Measurements from ENCODE around the gene USP22. TPM values are rescaled to one million over a fixed set of nuclear protein-coding genes. Genes with fewer than 3 reads are reported as not detected.

Gene USP22
- total and polyA plus RNA-seq, 10 of the 15 experiments (the other 5 are each of a cell fraction or from before 2014, with no cell fraction given), result 10.8 to 218 (median 98.8) TPM

GRCh38 chr17:20995164-20995872 lies 47.5 kb downstream of the USP22 start:
- ATAC-seq, result no peak
- Histone ChIP-seq H3K27me3 (replicated peaks in 1 of 2; ENCODE audit: control insufficient read depth in 2 of 2, insufficient read depth in 2 of 2, low read length in 1 of 2) (no peaks in the 10 kb centered on the region; a peak in 1 of 4 replicates), H3K79me2 (ENCODE audit: control insufficient read depth, insufficient read depth, low read length) (no peaks in the 10 kb centered on the region), H3K36me3 (ENCODE audit: control insufficient read depth in 2 of 2, insufficient read depth in 2 of 2, low read length in 1 of 2) (peaks cover 5% of the 10 kb centered on the region in 2 experiments; a peak in 3 of 4 replicates), H3K4me2 (ENCODE audit: control insufficient read depth, insufficient read depth) (no peak overlapping the region), H3K4me3 (no peak overlapping the region), H4K20me1 (ENCODE audit: control insufficient read depth, insufficient read depth) (no peaks in the 10 kb centered on the region), H3K9me3 (replicated peaks; ENCODE audit: control insufficient read depth, insufficient read depth, low read length) (no peaks in the 10 kb centered on the region), H3K9ac (ENCODE audit: control insufficient read depth, insufficient read depth, low read length) (no peak overlapping the region), H3K27ac (ENCODE audit: control insufficient read depth, insufficient read depth) (no peak overlapping the region), H3K4me1 (ENCODE audit: control insufficient read depth, insufficient read depth, low read length) (no peaks in the 10 kb centered on the region), H2AFZ (ENCODE audit: control insufficient read depth, low read depth, low read length) (no peak overlapping the region)
- no peak for FAIRE-seq
- RAD21 ChIA-PET (ENCODE audit: unreplicated experiment), result no interaction called here
- CTCF ChIA-PET, result interaction anchor here (1.4 kb wide), 1 partner anchor 50 kb away, joined by 3 read pairs; no protein-coding TSS in a partner anchor
- SMC1A ChIA-PET (ENCODE audit: uncharacterized antibody, unreplicated experiment), result no interaction called here
- TF ChIP-seq BMI1 (IDR thresholded peaks at IDR 0.05; ENCODE audit: borderline replicate concordance) (no peak), JUNB (IDR thresholded peaks at IDR 0.05) (no peak), SRF (IDR thresholded peaks at IDR 0.05; ENCODE audit: low read depth in 2 of 2, low read length in 2 of 2) (no peak), CTCF (IDR thresholded peaks at IDR 0.05 in 2 of 3, conservative IDR thresholded peaks at IDR 0.05 in 1 of 3; ENCODE audit: control insufficient read depth in 2 of 3, extremely low read depth in 1 of 3, insufficient read depth in 1 of 3, low read depth in 3 of 3, low read length in 3 of 3) (no peak), RUNX3 (IDR thresholded peaks at IDR 0.05; ENCODE audit: low read length) (no peak), FOXM1 (IDR thresholded peaks at IDR 0.05; ENCODE audit: low read depth, low read length) (no peak), NBN (IDR thresholded peaks at IDR 0.05) (no peak), PAX5 (IDR thresholded peaks at IDR 0.05; ENCODE audit: borderline replicate concordance, low read depth, low read length) (no peak), ZSCAN29 (IDR thresholded peaks at IDR 0.05) (no peak), EGR1 (IDR thresholded peaks at IDR 0.05; ENCODE audit: borderline replicate concordance in 1 of 2, low read depth in 2 of 2, low read length in 2 of 2) (no peak), ZNF622 (IDR thresholded peaks at IDR 0.05) (no peak), MEF2B (IDR thresholded peaks at IDR 0.05; ENCODE audit: partially characterized antibody, poor library complexity, severe bottlenecking) (no peak), RAD21 (IDR thresholded peaks at IDR 0.05; ENCODE audit: insufficient read depth, low read depth, low read length) (no peak)
- DNase-seq (ENCODE audit: low read depth, low spot score), result no peak
- intact Hi-C loops (cut with micrococcal nuclease; ENCODE audit: unreplicated experiment) (no loop called here), in situ Hi-C loops (cut with MboI) (loop anchor here (5.0 kb wide), 1 partner anchor 48 kb away; no protein-coding TSS in a partner anchor)
- no TSS peak for BruUV-seq (replicated peaks)
- POLR2A ChIA-PET, result no interaction called here
- 35% methylated on average over 15 of the region's 15 CpGs for WGBS (ENCODE audit: insufficient coverage, insufficient replicate concordance, low lambda C conversion rate, missing lambda C conversion rate)
